Transverse colon (tissue), 4 donors: Measurements from ENCODE around the gene BRIP1. TPM values are rescaled to one million over a fixed set of nuclear protein-coding genes. Genes with fewer than 3 reads are reported as not detected.

Experiments
- DNase-seq: peaks from one replicate; pipeline ENCODE4 v3.0.0-alpha.2; 2019
- H3K27ac ChIP-seq, 4 donors: fragments of 200-600 bp; sonication (generic); 2 replicates each; pipeline ENCODE4 v1.5.1; 2016 to 2018; ENCODE audit warnings: inconsistent platforms in 4 of 4
- H3K27me3 ChIP-seq: fragments of 200-600 bp; sonication (generic); 2 replicates; pipeline ENCODE4 v1.5.1; 2017; ENCODE audit warnings: inconsistent platforms
- H3K36me3 ChIP-seq, 4 donors: fragments of 200-600 bp; sonication (generic); 2 replicates each; pipeline ENCODE4 v1.5.1; 2017 to 2019; ENCODE audit warnings: inconsistent platforms in 4 of 4
- H3K4me1 ChIP-seq, 4 donors: fragments of 200-600 bp; sonication (generic); 2 replicates each; pipeline ENCODE4 v1.5.1; 2017 to 2020; ENCODE audit warnings: inconsistent platforms in 4 of 4
- H3K4me3 ChIP-seq, 4 donors: fragments of 200-600 bp; sonication (generic); 1 replicate in 1 of 4; 2 replicates in 3 of 4; pipeline versions ENCODE4 v1.5.1 to v1.6.1; 2017 to 2019; ENCODE audit warnings: inconsistent platforms in 4 of 4
- H3K9me3 ChIP-seq, 2 donors: fragments of 200-600 bp; sonication (generic); 2 replicates each; pipeline ENCODE4 v1.5.1; 2017 to 2019; ENCODE audit warnings: inconsistent platforms in 2 of 2
- CTCF ChIP-seq, 5 experiments: fragments of 200-600 bp in 3 of 5; fragments of 450-650 bp in 2 of 5; sonication (generic) in 3 of 5; IDR thresholded peaks; 1 replicate in 2 of 5; 2 replicates in 3 of 5; pipeline ENCODE4 v1.5.1; 2016 to 2017; ENCODE audit warnings: antibody characterized with exemption in 5 of 5, inconsistent platforms in 3 of 5, mild to moderate bottlenecking in 2 of 5, moderate library complexity in 1 of 5
- EP300 ChIP-seq: sonication (generic); formaldehyde crosslinking; IDR thresholded peaks from one replicate; pipeline ENCODE4 v1.6.1; 2017; ENCODE audit warnings: antibody characterized with exemption, low read depth
- POLR2A ChIP-seq: fragments of 450-650 bp; IDR thresholded peaks from one replicate; pipeline ENCODE4 v1.6.1; 2016; ENCODE audit warnings: antibody characterized with exemption, mild to moderate bottlenecking, moderate library complexity
- POLR2AphosphoS5 ChIP-seq, 3 donors: sonication (generic); formaldehyde crosslinking; IDR thresholded peaks; one replicate each; pipeline ENCODE4 v1.6.1; 2016; ENCODE audit warnings: antibody characterized with exemption in 3 of 3
- WGBS, 2 donors: methylation state at CpG; one replicate each; pipeline ENCODE4 v1.1.5; 2018; ENCODE audit warnings: low coverage in 1 of 2; 5-methylcytosine and 5-hydroxymethylcytosine counted together
- in situ Hi-C, 4 donors: fragments of 200-750 bp; cut with MboI; loops; one replicate each; pipeline versions ENCODE4 v1.15.0 to v1.15.1; 2017; ENCODE audit warnings: low sequenced_read_pairs in 3 of 4, low pct_ligation_motif_present in 1 of 4, low pct_unique_long_range_greater_than_20kb in 1 of 4
- intact Hi-C: fragments of 100-400 bp; cut with DNase I; formaldehyde crosslinking; loops from one replicate; pipeline ENCODE4 v1.15.1; 2023; ENCODE audit warnings: low total_unique reads
- total RNA-seq, 4 donors: library from RNA; depleted of rRNA; stranded (reverse); fragments of >200 nt; gene quantifications; one replicate each; pipeline ENCODE4 v1.1.0, GENCODE V29; 2016

The BRIP1 gene
- total RNA-seq, 4 donors from 2014 or later, result 0.80 to 1.9 (median 1.2) TPM

- in situ Hi-C loops, result loop anchor here in 3 of 4 donors (25.0 kb wide), 3 partner anchors 196 to 471 kb away; no protein-coding TSS in a partner anchor
- WGBS, 2 donors, result 63 to 70% methylated on average over 1 of the region's 1 CpG
- DNase-seq, result no peak
Measured at GRCh38 chr17:61641715-61642114, 221.6 kb downstream of the BRIP1 start.

GRCh38 chr17:61641084-61641483 is 222.2 kb downstream of the BRIP1 start:
- in situ Hi-C loops, result loop anchor here in 3 of 4 donors (25.0 kb wide), 3 partner anchors 196 to 471 kb away; no protein-coding TSS in a partner anchor
- Histone ChIP-seq H3K9me3 (no peaks in the 10 kb centered on the region), H3K4me3 (no peak overlapping the region), H3K4me1 (no peaks in the 10 kb centered on the region), H3K27ac (no peak overlapping the region), H3K36me3 (no peaks in the 10 kb centered on the region), H3K27me3 (peaks cover 19% of the 10 kb centered on the region)
- TF ChIP-seq EP300, result no peak
- TF ChIP-seq POLR2A, result no peak
- no peak for TF ChIP-seq POLR2AphosphoS5 (IDR thresholded peaks at IDR 0.05)
- TF ChIP-seq CTCF (IDR thresholded peaks at IDR 0.05), result no peak
- intact Hi-C loops, result no loop called here
- 89 to 95% methylated on average over 3 to 6 of the region's 6 CpGs for WGBS, 2 donors
- no peak for DNase-seq

More at GRCh38 chr17:61641715-61642114, 221.6 kb downstream of the BRIP1 start:
- no peak for TF ChIP-seq CTCF (IDR thresholded peaks at IDR 0.05)
- TF ChIP-seq POLR2A, result no peak
- no peak for TF ChIP-seq EP300
- TF ChIP-seq POLR2AphosphoS5 (IDR thresholded peaks at IDR 0.05), result no peak
- Histone ChIP-seq H3K4me3 (no peak overlapping the region), H3K27me3 (peaks cover 19% of the 10 kb centered on the region), H3K9me3 (no peaks in the 10 kb centered on the region), H3K27ac (no peak overlapping the region), H3K4me1 (no peaks in the 10 kb centered on the region), H3K36me3 (no peaks in the 10 kb centered on the region)
- intact Hi-C loops, result no loop called here

- peaks cover 19% of the 10 kb centered on the region for H3K27me3 ChIP-seq
- in situ Hi-C loops (loop anchor here (5.0 to 25.0 kb wide), 5 partner anchors 195 to 472 kb away; no protein-coding TSS in a partner anchor), intact Hi-C loops (no loop called here)
- TF ChIP-seq EP300 (no peak), CTCF (IDR thresholded peaks at IDR 0.05) (no peak), POLR2A (no peak), POLR2AphosphoS5 (IDR thresholded peaks at IDR 0.05) (no peak)
- 65% methylated on average over 1 of the region's 1 CpG; no CpG with 5 or more reads in 1 of the 2 donors for WGBS, 2 donors
- no peaks in the 10 kb centered on the region for H3K4me1 ChIP-seq
- no peak overlapping the region for H3K27ac ChIP-seq
- H3K4me3 ChIP-seq, result no peak overlapping the region
- DNase-seq, result no peak
- H3K9me3 ChIP-seq, result peaks cover 0 to 9% of the 10 kb centered on the region in 2 donors
- H3K36me3 ChIP-seq, result no peaks in the 10 kb centered on the region
Measured at GRCh38 chr17:61639818-61640217, 223.5 kb downstream of the BRIP1 start.

GRCh38 chr17:61638087-61638486 is 225.2 kb downstream of the BRIP1 start:
- Histone ChIP-seq H3K9me3 (peaks cover 0 to 9% of the 10 kb centered on the region in 2 donors), H3K4me3 (no peak overlapping the region), H3K27me3 (peaks cover 19% of the 10 kb centered on the region), H3K27ac (no peak overlapping the region), H3K4me1 (no peaks in the 10 kb centered on the region), H3K36me3 (no peaks in the 10 kb centered on the region)
- DNase-seq, result no peak
- in situ Hi-C loops, result loop anchor here (5.0 to 25.0 kb wide), 5 partner anchors 197 to 474 kb away; no protein-coding TSS in a partner anchor
- intact Hi-C loops, result no loop called here
- no peak for TF ChIP-seq POLR2A
- TF ChIP-seq POLR2AphosphoS5 (IDR thresholded peaks at IDR 0.05), result no peak
- no peak for TF ChIP-seq EP300
- no peak for TF ChIP-seq CTCF (IDR thresholded peaks at IDR 0.05)
- WGBS, 2 donors, result 36 to 42% methylated on average over 1 of the region's 1 CpG
